Islet precursor cell (in vitro differentiated cells): ENCODE measurements around the gene TMC6.
"Not testable (repeated sequence)": the region's sequence is repeated elsewhere in the genome, so short reads cannot be mapped to it uniquely, and the experiment has no call there.

ENCODE experiments used
- DNase-seq: peaks from one replicate; pipeline ENCODE4 v3.0.0-alpha.2; 2018

The TMC6 gene

GRCh38 chr17:78154903-78155811 is 26.6 kb upstream of the TMC6 start:
- DNase-seq, result peak; percentile 50

- peak; percentile 93 for DNase-seq
These were observed 23.0 kb upstream of the TMC6 start for GRCh38 chr17:78151514-78152008.

GRCh38 chr17:78148286-78149016 is 19.9 kb upstream of the TMC6 start:
- no peak for DNase-seq

- DNase-seq, result no peak
These were observed 18.9 kb upstream of the TMC6 start for GRCh38 chr17:78147315-78147998.

- no peak for DNase-seq
These were observed 18.3 kb upstream of the TMC6 start for GRCh38 chr17:78146881-78147280.

- DNase-seq, result no peak
These were observed 17.9 kb upstream of the TMC6 start for GRCh38 chr17:78146471-78146869.

- no peak for DNase-seq
These were observed 16.4 kb upstream of the TMC6 start for GRCh38 chr17:78144736-78145641.

GRCh38 chr17:78144147-78144719 is 15.7 kb upstream of the TMC6 start:
- DNase-seq, result no peak

- DNase-seq, result no peak
These were observed 14.9 kb upstream of the TMC6 start for GRCh38 chr17:78143214-78144146.

GRCh38 chr17:78142119-78142861 is 13.7 kb upstream of the TMC6 start:
- peak; percentile 98 for DNase-seq

- DNase-seq, result peak; percentile 81
These were observed 13.0 kb upstream of the TMC6 start for GRCh38 chr17:78141437-78142118.

GRCh38 chr17:78140169-78141051 is 11.9 kb upstream of the TMC6 start:
- DNase-seq, result peak; percentile 100

- DNase-seq, result not testable (repeated sequence)
These were observed 11.3 kb upstream of the TMC6 start for GRCh38 chr17:78139861-78140168.

GRCh38 chr17:78138204-78139060 is 9.9 kb upstream of the TMC6 start:
- no peak for DNase-seq

- DNase-seq, result no peak
These were observed 9.0 kb upstream of the TMC6 start for GRCh38 chr17:78137392-78138203.

GRCh38 chr17:78135858-78136500 is 7.4 kb upstream of the TMC6 start:
- DNase-seq, result no peak
